Thyroid gland (tissue), 4 donors: ENCODE data around the gene ZIC2.

Source experiments
- POLR2A ChIP-seq, 2 donors: fragments of 450-650 bp; IDR thresholded peaks; one replicate each; pipeline ENCODE4 v1.6.1; 2017; ENCODE audit warnings: antibody characterized with exemption in 2 of 2, mild to moderate bottlenecking in 2 of 2, moderate library complexity in 1 of 2
- TF ChIP-seq, protein P1 (sequence below), 6 experiments: fragments of 200-600 bp in 3 of 6; fragments of 450-650 bp in 3 of 6; sonication (generic) in 3 of 6; IDR thresholded peaks; one replicate each; pipeline ENCODE4 v1.5.1; 2016 to 2019; ENCODE audit warnings: antibody characterized with exemption in 6 of 6, mild to moderate bottlenecking in 2 of 6, inconsistent platforms in 1 of 6, moderate library complexity in 1 of 6

GRCh38 chr13:99980824-99981734 is 505 bp upstream of the ZIC2 start:
- TF ChIP-seq, protein P1, sequence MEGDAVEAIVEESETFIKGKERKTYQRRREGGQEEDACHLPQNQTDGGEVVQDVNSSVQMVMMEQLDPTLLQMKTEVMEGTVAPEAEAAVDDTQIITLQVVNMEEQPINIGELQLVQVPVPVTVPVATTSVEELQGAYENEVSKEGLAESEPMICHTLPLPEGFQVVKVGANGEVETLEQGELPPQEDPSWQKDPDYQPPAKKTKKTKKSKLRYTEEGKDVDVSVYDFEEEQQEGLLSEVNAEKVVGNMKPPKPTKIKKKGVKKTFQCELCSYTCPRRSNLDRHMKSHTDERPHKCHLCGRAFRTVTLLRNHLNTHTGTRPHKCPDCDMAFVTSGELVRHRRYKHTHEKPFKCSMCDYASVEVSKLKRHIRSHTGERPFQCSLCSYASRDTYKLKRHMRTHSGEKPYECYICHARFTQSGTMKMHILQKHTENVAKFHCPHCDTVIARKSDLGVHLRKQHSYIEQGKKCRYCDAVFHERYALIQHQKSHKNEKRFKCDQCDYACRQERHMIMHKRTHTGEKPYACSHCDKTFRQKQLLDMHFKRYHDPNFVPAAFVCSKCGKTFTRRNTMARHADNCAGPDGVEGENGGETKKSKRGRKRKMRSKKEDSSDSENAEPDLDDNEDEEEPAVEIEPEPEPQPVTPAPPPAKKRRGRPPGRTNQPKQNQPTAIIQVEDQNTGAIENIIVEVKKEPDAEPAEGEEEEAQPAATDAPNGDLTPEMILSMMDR (IDR thresholded peaks at IDR 0.05), result no peak
- no peak for TF ChIP-seq POLR2A (IDR thresholded peaks at IDR 0.05)
